GM23248 (cell line): Measurements from ENCODE around the gene EN1. TPM values are rescaled to one million over a fixed set of nuclear protein-coding genes. Genes with fewer than 3 reads are reported as not detected.

Experiments used
- DNase-seq: peaks from one replicate; pipeline ENCODE4 v3.0.0-alpha.2; 2015
- H2AFZ ChIP-seq: fragments of 200-600 bp; sonication (generic); 2 replicates; pipeline ENCODE4 v1.6.1; 2016; ENCODE audit warnings: antibody characterized with exemption
- H3F3A ChIP-seq: fragments of 200-600 bp; sonication (generic); 2 replicates; pipeline ENCODE4 v1.6.1; 2016; ENCODE audit warnings: mild to moderate bottlenecking, antibody characterized with exemption, mixed run types; ENCODE audit not compliant: insufficient read depth
- H3K27ac ChIP-seq: fragments of 200-600 bp; sonication (generic); 2 replicates; pipeline ENCODE4 v1.5.1; 2016; ENCODE audit warnings: mild to moderate bottlenecking
- H3K27me3 ChIP-seq: fragments of 200-600 bp; sonication (generic); replicated peaks from 2 replicates; pipeline ENCODE4 v1.6.1; 2016; ENCODE audit warnings: mild to moderate bottlenecking; ENCODE audit not compliant: insufficient read depth
- H3K36me3 ChIP-seq: fragments of 200-600 bp; sonication (generic); 2 replicates; pipeline ENCODE4 v1.6.1; 2016; ENCODE audit warnings: low read depth, mild to moderate bottlenecking
- H3K4me1 ChIP-seq: fragments of 200-600 bp; sonication (generic); 2 replicates; pipeline ENCODE4 v1.6.1; 2016; ENCODE audit warnings: mild to moderate bottlenecking; ENCODE audit not compliant: insufficient read depth
- H3K4me2 ChIP-seq: fragments of 200-600 bp; sonication (generic); one replicate; pipeline ENCODE4 v1.6.1; 2016; ENCODE audit warnings: mild to moderate bottlenecking; ENCODE audit not compliant: unreplicated experiment
- H3K4me3 ChIP-seq: fragments of 200-600 bp; sonication (generic); 2 replicates; pipeline ENCODE4 v1.5.1; 2016; ENCODE audit warnings: mild to moderate bottlenecking
- H3K79me2 ChIP-seq: fragments of 200-600 bp; sonication (generic); 2 replicates; pipeline ENCODE4 v1.6.1; 2016; ENCODE audit warnings: mild to moderate bottlenecking; ENCODE audit not compliant: insufficient read depth
- H3K9ac ChIP-seq: fragments of 200-600 bp; sonication (generic); 2 replicates; pipeline ENCODE4 v1.6.1; 2016; ENCODE audit warnings: mild to moderate bottlenecking
- H3K9me2 ChIP-seq: fragments of 200-600 bp; sonication (generic); 2 replicates; pipeline ENCODE4 v1.6.1; 2016; ENCODE audit warnings: mixed run types, mild to moderate bottlenecking, moderate library complexity; ENCODE audit not compliant: insufficient read depth
- H3K9me3 ChIP-seq: fragments of 200-600 bp; sonication (generic); one replicate; pipeline ENCODE4 v1.6.1; 2017; ENCODE audit warnings: low read depth
- H4K20me1 ChIP-seq: fragments of 200-600 bp; sonication (generic); 2 replicates; pipeline ENCODE4 v1.6.0; 2016; ENCODE audit not compliant: insufficient read depth
- EZH2 ChIP-seq: fragments of 200-600 bp; sonication (generic); IDR thresholded peaks from 2 replicates; pipeline ENCODE4 v1.6.1; 2018; ENCODE audit warnings: antibody characterized with exemption, mild to moderate bottlenecking; ENCODE audit not compliant: insufficient read depth, poor library complexity, severe bottlenecking
- EZH2phosphoT487 ChIP-seq: fragments of 200-600 bp; sonication (generic); IDR thresholded peaks from 2 replicates; pipeline ENCODE4 v1.6.1; 2018; ENCODE audit warnings: antibody characterized with exemption, moderate library complexity, mild to moderate bottlenecking, low read depth; ENCODE audit not compliant: insufficient read depth
- WGBS, 2 experiments: methylation state at CpG; one replicate each; pipeline ENCODE4 v1.1.6; 2015 to 2017; ENCODE audit warnings: low lambda C conversion rate in 2 of 2, low coverage in 1 of 2; ENCODE audit errors: missing lambda C conversion rate in 2 of 2; 5-methylcytosine and 5-hydroxymethylcytosine counted together
- in situ Hi-C: fragments of 300-500 bp; cut with MboI; formaldehyde crosslinking; loops from 2 replicates; pipeline ENCODE4 v1.15.0; 2020
- polyA plus RNA-seq: library from polyadenylated mRNA; unstranded; fragments of >200 nt; fragmentation: Nextera tagmentation; extraction: Ambion mirVana; gene quantifications from 2 replicates; pipeline ENCODE4 v1.2.1, GENCODE V29; 2016
- total RNA-seq: library from RNA; depleted of rRNA; stranded (reverse); fragments of >200 nt; shearing (Covaris generic); gene quantifications from 2 replicates; pipeline ENCODE4 v1.2.3, GENCODE V29; 2014

EN1 gene
- total and polyA plus RNA-seq, 2 experiments from 2014 or later = 4.1 to 9.1 TPM

- peaks cover 20% of the 10 kb centered on the region for H3K4me1 ChIP-seq
- no peak overlapping the region for H3K27ac ChIP-seq
- H3K36me3 ChIP-seq = no peaks in the 10 kb centered on the region
- no peak overlapping the region for H3K4me3 ChIP-seq
- H3K27me3 ChIP-seq = no peaks in the 10 kb centered on the region
- peaks cover 16% of the 10 kb centered on the region for H3K79me2 ChIP-seq
- no peaks in the 10 kb centered on the region for H3K9me2 ChIP-seq
- H3K4me2 ChIP-seq = no peak overlapping the region
- WGBS, 2 experiments = 89 to 90% methylated on average over 36 of the region's 36 CpGs
- no peak overlapping the region for H2AFZ ChIP-seq
- in situ Hi-C loops = no loop called here
- no peak overlapping the region for H3K9ac ChIP-seq
- H4K20me1 ChIP-seq = no peaks in the 10 kb centered on the region
- no peaks in the 10 kb centered on the region for H3K9me3 ChIP-seq
- no peak for DNase-seq
- H3F3A ChIP-seq = peaks cover 18% of the 10 kb centered on the region; the same call in 1 of the 2 replicates
- TF ChIP-seq EZH2phosphoT487 (no peak), EZH2 (no peak)
Measured at GRCh38 chr2:118832791-118833715, 14.4 kb downstream of the EN1 start.

GRCh38 chr2:118832071-118832790, 15.2 kb downstream of the EN1 start:
- Histone ChIP-seq H3K9ac (no peak overlapping the region), H3K27me3 (no peaks in the 10 kb centered on the region), H3K9me2 (no peaks in the 10 kb centered on the region), H2AFZ (no peak overlapping the region), H3K36me3 (no peaks in the 10 kb centered on the region), H3K79me2 (peaks cover 9% of the 10 kb centered on the region), H3K4me3 (no peak overlapping the region), H3F3A (peaks cover 18% of the 10 kb centered on the region; the same call in 1 of the 2 replicates), H3K9me3 (no peaks in the 10 kb centered on the region), H3K27ac (no peak overlapping the region), H3K4me1 (peaks cover 20% of the 10 kb centered on the region), H3K4me2 (no peak overlapping the region), H4K20me1 (no peaks in the 10 kb centered on the region)
- peak; percentile 31 for DNase-seq
- in situ Hi-C loops = no loop called here
- 78% methylated on average over 10 of the region's 10 CpGs for WGBS, 2 experiments
- no peak for TF ChIP-seq EZH2
- TF ChIP-seq EZH2phosphoT487 = no peak

GRCh38 chr2:118830881-118831280, 16.6 kb downstream of the EN1 start:
- H2AFZ ChIP-seq = peak overlapping the region; percentile 40
- H3K27ac ChIP-seq = peak overlapping the region; percentile 7; the same call in 1 of the 2 replicates
- peaks cover 18% of the 10 kb centered on the region; the same call in 1 of the 2 replicates for H3F3A ChIP-seq
- no peak overlapping the region for H3K9ac ChIP-seq
- no peak overlapping the region for H3K4me3 ChIP-seq
- DNase-seq = peak; percentile 30
- no peaks in the 10 kb centered on the region for H3K9me3 ChIP-seq
- TF ChIP-seq EZH2 (no peak), EZH2phosphoT487 (no peak)
- no peaks in the 10 kb centered on the region for H3K36me3 ChIP-seq
- in situ Hi-C loops = no loop called here
- no peaks in the 10 kb centered on the region for H4K20me1 ChIP-seq
- H3K4me1 ChIP-seq = peaks cover 17% of the 10 kb centered on the region
- 61 to 71% methylated on average over 2 of the region's 2 CpGs for WGBS, 2 experiments
- no peaks in the 10 kb centered on the region for H3K27me3 ChIP-seq
- no peaks in the 10 kb centered on the region for H3K9me2 ChIP-seq
- H3K79me2 ChIP-seq = no peaks in the 10 kb centered on the region
- H3K4me2 ChIP-seq = peak overlapping the region; percentile 51

GRCh38 chr2:118830118-118830517, 17.3 kb downstream of the EN1 start:
- Histone ChIP-seq H3K4me3 (peak overlapping the region; percentile 38), H2AFZ (peak overlapping the region; percentile 40), H3K9me3 (no peaks in the 10 kb centered on the region), H4K20me1 (no peaks in the 10 kb centered on the region), H3K27me3 (no peaks in the 10 kb centered on the region), H3K4me1 (peaks cover 17% of the 10 kb centered on the region), H3K9ac (peak overlapping the region; percentile 18; the same call in 1 of the 2 replicates), H3K4me2 (peak overlapping the region; percentile 51), H3K9me2 (no peaks in the 10 kb centered on the region), H3K27ac (no peak overlapping the region), H3K36me3 (no peaks in the 10 kb centered on the region), H3K79me2 (no peaks in the 10 kb centered on the region), H3F3A (peaks cover 18% of the 10 kb centered on the region; the same call in 1 of the 2 replicates)
- 26 to 34% methylated on average over 6 of the region's 6 CpGs for WGBS, 2 experiments
- DNase-seq = peak; percentile 89
- TF ChIP-seq EZH2phosphoT487 = no peak
- TF ChIP-seq EZH2 = no peak
- in situ Hi-C loops = no loop called here
